ENCODE data around the gene SRRM3. TPM values are rescaled to one million over a fixed set of nuclear protein-coding genes. Genes with fewer than 3 reads are reported as not detected.

The SRRM3 gene
- total and polyA plus RNA-seq, 9 of the 15 experiments (the other 6 are each of a cell fraction or from before 2014, with no cell fraction given): 0.04 to 0.91 (median 0.46) TPM; not detected in 2

- TF ChIP-seq JUN (IDR thresholded peaks at IDR 0.05; ENCODE audit: borderline replicate concordance, low read depth, low read length): no peak
- TF ChIP-seq JUN (CRISPR knock-in tag; IDR thresholded peaks at IDR 0.05; ENCODE audit: borderline replicate concordance): no peak
- TF ChIP-seq TAL1 (IDR thresholded peaks at IDR 0.05): no peak; the same call in 1 of the 2 replicates
- no peak for TF ChIP-seq JUNB (CRISPR knock-in tag; conservative IDR thresholded peaks at IDR 0.05)
- TF ChIP-seq, protein P1, sequence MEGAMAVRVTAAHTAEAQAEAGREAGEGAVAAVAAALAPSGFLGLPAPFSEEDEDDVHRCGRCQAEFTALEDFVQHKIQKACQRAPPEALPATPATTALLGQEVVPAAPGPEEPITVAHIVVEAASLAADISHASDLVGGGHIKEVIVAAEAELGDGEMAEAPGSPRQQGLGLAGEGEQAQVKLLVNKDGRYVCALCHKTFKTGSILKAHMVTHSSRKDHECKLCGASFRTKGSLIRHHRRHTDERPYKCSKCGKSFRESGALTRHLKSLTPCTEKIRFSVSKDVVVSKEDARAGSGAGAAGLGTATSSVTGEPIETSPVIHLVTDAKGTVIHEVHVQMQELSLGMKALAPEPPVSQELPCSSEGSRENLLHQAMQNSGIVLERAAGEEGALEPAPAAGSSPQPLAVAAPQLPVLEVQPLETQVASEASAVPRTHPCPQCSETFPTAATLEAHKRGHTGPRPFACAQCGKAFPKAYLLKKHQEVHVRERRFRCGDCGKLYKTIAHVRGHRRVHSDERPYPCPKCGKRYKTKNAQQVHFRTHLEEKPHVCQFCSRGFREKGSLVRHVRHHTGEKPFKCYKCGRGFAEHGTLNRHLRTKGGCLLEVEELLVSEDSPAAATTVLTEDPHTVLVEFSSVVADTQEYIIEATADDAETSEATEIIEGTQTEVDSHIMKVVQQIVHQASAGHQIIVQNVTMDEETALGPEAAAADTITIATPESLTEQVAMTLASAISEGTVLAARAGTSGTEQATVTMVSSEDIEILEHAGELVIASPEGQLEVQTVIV (CRISPR knock-in tag; IDR thresholded peaks at IDR 0.05; ENCODE audit: borderline replicate concordance): no peak
- TF ChIP-seq ZNF830 (CRISPR knock-in tag; IDR thresholded peaks at IDR 0.05): no peak
- no peak for TF ChIP-seq NFE2L1 (tag; IDR thresholded peaks at IDR 0.05; ENCODE audit: borderline replicate concordance, low read depth)
- TF ChIP-seq CBFB (CRISPR knock-in tag; IDR thresholded peaks at IDR 0.05): no peak
- TF ChIP-seq ZBTB7A (IDR thresholded peaks at IDR 0.05; ENCODE audit: borderline replicate concordance, control insufficient read depth, low read depth, low read length): no peak; the same call in 1 of the 2 replicates
- no peak for TF ChIP-seq FOXJ3 (CRISPR knock-in tag; IDR thresholded peaks at IDR 0.05)
- TF ChIP-seq PML (IDR thresholded peaks at IDR 0.05; ENCODE audit: low read length): peak; percentile 23; the same call in 1 of the 2 replicates
- TF ChIP-seq MEF2A (IDR thresholded peaks at IDR 0.05; ENCODE audit: control insufficient read depth, low read depth, low read length): no peak
- no peak for TF ChIP-seq BMI1 (IDR thresholded peaks at IDR 0.05; ENCODE audit: low read length)
- no peak for TF ChIP-seq HDAC8 (tag; IDR thresholded peaks at IDR 0.05)
- peak; percentile 90 for TF ChIP-seq RBM25 (IDR thresholded peaks at IDR 0.05; ENCODE audit: low read depth, low read length, severe bottlenecking)
- no peak for TF ChIP-seq PCBP2 (IDR thresholded peaks at IDR 0.05; ENCODE audit: low read depth, low read length, poor library complexity, severe bottlenecking)
- no peak for TF ChIP-seq ZNF253 (CRISPR knock-in tag; conservative IDR thresholded peaks at IDR 0.05)
- peak; percentile 17 for TF ChIP-seq POLR2B (IDR thresholded peaks at IDR 0.05; ENCODE audit: low read depth, partially characterized antibody)
- TF ChIP-seq RREB1 (CRISPR knock-in tag; IDR thresholded peaks at IDR 0.05): no peak
- TF ChIP-seq RAD21 (CRISPR knock-in tag; conservative IDR thresholded peaks at IDR 0.05 in 1 of 2, IDR thresholded peaks at IDR 0.05 in 1 of 2): no peak
- TF ChIP-seq TCF3 (CRISPR knock-in tag; IDR thresholded peaks at IDR 0.05): peak; percentile 50; the same call in 1 of the 2 replicates
These were observed 116.2 kb downstream of the SRRM3 start (continued) for GRCh38 chr7:76317782-76318487.

Measured in K562 (cell line).